Naive thymus-derived CD4-positive, alpha-beta T cell (primary cell): ENCODE results near the gene PRR5L. TPM values are rescaled to one million over a fixed set of nuclear protein-coding genes. Genes with fewer than 3 reads are reported as not detected.

Experiments used
- polyA plus RNA-seq, 2 donors: library from polyadenylated mRNA; unstranded; fragments of 300-500 nt; fragmentation: Illumina TruSeq; gene quantifications; one replicate each; pipeline ENCODE4 v1.2.3, GENCODE V29; 2021
- total RNA-seq, 6 experiments: library from RNA in 5 of 6; stranded (reverse) in 5 of 6; gene quantifications; 1 replicate in 5 of 6; 2 replicates in 1 of 6; pipeline ENCODE4 v1.2.3 and lab custom pipeline; 2021 to 2026

PRR5L gene
- total and polyA plus RNA-seq, 7 experiments from 2014 or later, result 0.10 to 47.6 (median 2.6) TPM

Other genes starting within 250 kb of the PRR5L start
- gene COMMD9, start 6.9 kb upstream of the PRR5L start, total RNA-seq, result 10 to 100 TPM; 42.6 to 62.2 (median 45.9) TPM
- gene COMMD9, start 6.9 kb upstream of the PRR5L start, polyA plus RNA-seq, result 10 to 100 TPM; 79.7 to 86.1 TPM
- 10 to 100 TPM; 14.7 to 22.2 (median 20.6) TPM for gene TRAF6, start 214.0 kb downstream of the PRR5L start, total RNA-seq
- gene TRAF6, start 214.0 kb downstream of the PRR5L start, polyA plus RNA-seq, result 1 to 10 TPM; 7.9 to 9.6 TPM